ENCODE results near the gene HAUS3. TPM values are rescaled to one million over a fixed set of nuclear protein-coding genes. Genes with fewer than 3 reads are reported as not detected.

Gene HAUS3
- total RNA-seq, 4 donors from 2014 or later: 4.8 to 12.1 (median 9.5) TPM

GRCh38 chr4:2253160-2254084, 11.5 kb upstream of the HAUS3 start:
- Histone ChIP-seq H3K4me1 (peaks cover 30 to 61% of the 10 kb centered on the region in 2 donors), H3K27ac (peak overlapping the region in 2 of 4 donors; percentile 7 to 39), H3K9me3 (no peaks in the 10 kb centered on the region), H3K27me3 (no peaks in the 10 kb centered on the region), H3K4me3 (no peak overlapping the region), H3K36me3 (peaks cover 0 to 51% of the 10 kb centered on the region in 2 donors)
- intact Hi-C loops (cut with DNase I; ENCODE audit: low total_unique reads): no loop called here
- ATAC-seq: no peak
- DNase-seq: peak in 1 of 2 donors; percentile 2
- in situ Hi-C loops (cut with MboI; ENCODE audit: low sequenced_read_pairs in 4 of 4): no loop called here
- TF ChIP-seq, protein P1, sequence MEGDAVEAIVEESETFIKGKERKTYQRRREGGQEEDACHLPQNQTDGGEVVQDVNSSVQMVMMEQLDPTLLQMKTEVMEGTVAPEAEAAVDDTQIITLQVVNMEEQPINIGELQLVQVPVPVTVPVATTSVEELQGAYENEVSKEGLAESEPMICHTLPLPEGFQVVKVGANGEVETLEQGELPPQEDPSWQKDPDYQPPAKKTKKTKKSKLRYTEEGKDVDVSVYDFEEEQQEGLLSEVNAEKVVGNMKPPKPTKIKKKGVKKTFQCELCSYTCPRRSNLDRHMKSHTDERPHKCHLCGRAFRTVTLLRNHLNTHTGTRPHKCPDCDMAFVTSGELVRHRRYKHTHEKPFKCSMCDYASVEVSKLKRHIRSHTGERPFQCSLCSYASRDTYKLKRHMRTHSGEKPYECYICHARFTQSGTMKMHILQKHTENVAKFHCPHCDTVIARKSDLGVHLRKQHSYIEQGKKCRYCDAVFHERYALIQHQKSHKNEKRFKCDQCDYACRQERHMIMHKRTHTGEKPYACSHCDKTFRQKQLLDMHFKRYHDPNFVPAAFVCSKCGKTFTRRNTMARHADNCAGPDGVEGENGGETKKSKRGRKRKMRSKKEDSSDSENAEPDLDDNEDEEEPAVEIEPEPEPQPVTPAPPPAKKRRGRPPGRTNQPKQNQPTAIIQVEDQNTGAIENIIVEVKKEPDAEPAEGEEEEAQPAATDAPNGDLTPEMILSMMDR (IDR thresholded peaks at IDR 0.05 in 4 of 5, conservative IDR thresholded peaks at IDR 0.05 in 1 of 5): no peak
- TF ChIP-seq POLR2A (IDR thresholded peaks at IDR 0.05): no peak

DNA sequence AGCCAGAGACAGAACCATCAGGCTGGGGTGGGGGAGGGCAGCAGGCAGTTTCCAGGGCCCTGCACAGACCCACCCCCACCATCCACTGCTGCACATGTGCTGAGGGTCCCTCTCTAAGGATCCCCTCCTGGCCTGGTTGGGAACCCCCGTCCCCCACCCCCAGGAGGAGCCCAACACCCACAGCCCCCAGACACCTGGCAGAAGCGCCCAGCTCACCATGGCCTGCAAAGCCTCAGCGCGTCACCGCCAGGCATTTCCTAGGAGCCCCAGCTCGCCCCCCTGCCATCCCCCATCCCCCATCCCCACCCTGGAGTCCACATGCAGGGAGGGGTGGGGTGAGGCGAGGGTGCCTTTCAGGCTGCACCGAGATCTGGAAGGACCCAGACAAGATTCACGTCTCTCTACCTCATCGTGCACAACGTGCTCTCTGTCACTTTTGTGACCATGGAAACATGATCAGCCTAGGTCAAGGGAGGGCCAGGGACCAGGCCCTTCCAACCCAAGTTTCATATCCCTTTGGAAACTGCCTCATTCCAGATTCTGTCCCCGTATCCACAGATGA, 10.7 kb upstream of the HAUS3 start:
- in situ Hi-C loops (cut with MboI; ENCODE audit: low sequenced_read_pairs in 4 of 4): no loop called here
- TF ChIP-seq POLR2A (IDR thresholded peaks at IDR 0.05): no peak
- TF ChIP-seq, protein P1 (IDR thresholded peaks at IDR 0.05 in 4 of 5, conservative IDR thresholded peaks at IDR 0.05 in 1 of 5): no peak
- intact Hi-C loops (cut with DNase I; ENCODE audit: low total_unique reads): no loop called here
- Histone ChIP-seq H3K4me1 (peaks cover 23 to 53% of the 10 kb centered on the region in 2 donors), H3K27me3 (no peaks in the 10 kb centered on the region), H3K4me3 (no peak overlapping the region), H3K36me3 (peaks cover 0 to 51% of the 10 kb centered on the region in 2 donors), H3K27ac (peak overlapping the region in 2 of 4 donors; percentile 7 to 39), H3K9me3 (no peaks in the 10 kb centered on the region)
- ATAC-seq (no peak), DNase-seq (no peak)

DNA sequence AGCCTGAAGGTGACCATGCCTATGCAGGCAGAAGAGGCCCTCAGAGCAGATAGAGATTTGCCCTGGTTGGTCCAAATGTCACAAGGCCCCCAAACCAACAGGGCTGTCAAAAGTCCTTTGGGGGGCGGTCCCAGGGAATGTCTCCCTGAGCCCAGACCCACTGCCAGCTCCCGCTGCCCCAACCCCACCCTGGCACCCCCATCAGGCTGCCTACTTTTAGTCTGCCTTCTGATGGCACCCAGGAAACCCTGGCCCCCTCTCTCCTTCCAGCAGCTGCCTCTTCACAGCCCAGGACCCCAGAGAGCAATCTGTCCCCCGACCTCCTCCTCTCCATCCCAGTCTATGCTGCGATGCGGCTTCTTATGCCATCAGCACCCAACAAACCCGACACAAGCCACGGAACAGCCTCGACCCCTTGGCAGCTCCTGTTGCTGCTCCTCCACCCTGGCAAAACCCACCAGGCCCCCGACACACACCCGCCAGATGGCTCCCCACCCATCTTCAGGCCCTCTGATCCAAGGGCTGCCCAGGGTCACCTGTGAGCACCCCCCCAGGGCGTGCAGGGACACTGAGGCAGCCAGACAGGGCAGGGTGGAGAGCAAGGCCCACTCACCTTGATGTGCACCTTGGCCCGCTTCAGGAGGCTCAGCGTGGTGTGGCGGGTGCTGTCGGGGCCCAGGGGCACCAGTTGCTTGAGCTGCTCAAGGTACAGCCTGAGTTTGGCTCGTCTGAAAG, 10.0 kb upstream of the HAUS3 start:
- DNase-seq (no peak), ATAC-seq (no peak)
- peaks cover 0 to 51% of the 10 kb centered on the region in 2 donors for H3K36me3 ChIP-seq
- no peaks in the 10 kb centered on the region for H3K27me3 ChIP-seq
- H3K9me3 ChIP-seq: no peaks in the 10 kb centered on the region
- no peak overlapping the region for H3K4me3 ChIP-seq
- peak overlapping the region in 1 of 4 donors; percentile 31 for H3K27ac ChIP-seq
- TF ChIP-seq POLR2A (IDR thresholded peaks at IDR 0.05): no peak
- TF ChIP-seq, protein P1 (IDR thresholded peaks at IDR 0.05 in 4 of 5, conservative IDR thresholded peaks at IDR 0.05 in 1 of 5): no peak
- in situ Hi-C loops (cut with MboI; ENCODE audit: low sequenced_read_pairs in 4 of 4) (no loop called here), intact Hi-C loops (cut with DNase I; ENCODE audit: low total_unique reads) (no loop called here)
- H3K4me1 ChIP-seq: peaks cover 20 to 46% of the 10 kb centered on the region in 2 donors

GRCh38 chr4:2251073-2251794, 9.3 kb upstream of the HAUS3 start:
- peak overlapping the region in 1 of 4 donors; percentile 31 for H3K27ac ChIP-seq
- ATAC-seq (no peak), DNase-seq (peak in 1 of 2 donors; percentile 2)
- TF ChIP-seq, protein P1 (IDR thresholded peaks at IDR 0.05 in 4 of 5, conservative IDR thresholded peaks at IDR 0.05 in 1 of 5): no peak
- TF ChIP-seq POLR2A (IDR thresholded peaks at IDR 0.05): no peak
- H3K4me3 ChIP-seq: no peak overlapping the region
- in situ Hi-C loops (cut with MboI; ENCODE audit: low sequenced_read_pairs in 4 of 4) (no loop called here), intact Hi-C loops (cut with DNase I; ENCODE audit: low total_unique reads) (no loop called here)
- peaks cover 12 to 39% of the 10 kb centered on the region in 2 donors for H3K4me1 ChIP-seq
- H3K36me3 ChIP-seq: peaks cover 0 to 51% of the 10 kb centered on the region in 2 donors
- no peaks in the 10 kb centered on the region for H3K9me3 ChIP-seq
- H3K27me3 ChIP-seq: no peaks in the 10 kb centered on the region
